GM21447 (cell line): Measurements from ENCODE around the gene PTPRO.
A peak's percentile ranks its signal among the peaks of the same experiment; 100 is the strongest.
"Not testable (repeated sequence)": the region's sequence is repeated elsewhere in the genome, so short reads cannot be mapped to it uniquely, and the experiment has no call there.

Experiments used
- ATAC-seq: cut with Tn5 transposase; IDR thresholded peaks from one replicate; pipeline ENCODE4 v1.9.1; 2021; ENCODE audit not compliant: unreplicated experiment

Gene PTPRO

GRCh38 chr12:15599266-15600037 is 277.1 kb downstream of the PTPRO start:
- ATAC-seq = no peak

- ATAC-seq = no peak
Measured at GRCh38 chr12:15600223-15600935, 278.1 kb downstream of the PTPRO start.

DNA sequence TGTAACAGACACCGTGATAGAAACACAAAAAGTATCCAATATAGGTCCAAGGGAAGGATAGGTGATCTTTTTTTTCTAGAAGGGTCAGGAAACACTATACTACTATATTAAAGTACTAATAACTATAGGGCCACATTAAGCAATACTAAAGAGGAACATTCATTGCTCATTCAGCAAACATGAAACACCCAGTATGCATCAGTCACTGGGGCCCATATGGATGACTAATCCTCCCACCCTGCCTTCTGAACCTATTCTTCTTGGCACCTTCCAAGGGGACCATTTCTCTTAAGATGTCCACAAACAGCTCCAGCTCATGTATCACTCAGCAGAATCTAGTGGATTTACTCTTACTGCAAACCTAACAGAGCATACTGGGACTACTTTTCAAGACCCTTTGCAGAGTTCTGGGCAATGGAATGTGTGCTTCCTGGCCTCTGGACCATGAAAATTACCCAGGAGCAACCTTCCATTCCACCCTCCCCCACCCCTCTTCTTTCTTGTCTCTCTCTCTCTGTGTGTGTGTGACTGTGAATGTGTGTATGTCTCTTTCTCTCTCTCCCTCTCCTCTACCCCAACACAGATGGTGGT is 279.0 kb downstream of the PTPRO start:
- ATAC-seq = no peak

- ATAC-seq = no peak
Measured at GRCh38 chr12:15602051-15602672, 279.9 kb downstream of the PTPRO start.

GRCh38 chr12:15603474-15604085 is 281.3 kb downstream of the PTPRO start:
- ATAC-seq = no peak

- no peak for ATAC-seq
Measured at GRCh38 chr12:15605881-15606590, 283.7 kb downstream of the PTPRO start.

DNA sequence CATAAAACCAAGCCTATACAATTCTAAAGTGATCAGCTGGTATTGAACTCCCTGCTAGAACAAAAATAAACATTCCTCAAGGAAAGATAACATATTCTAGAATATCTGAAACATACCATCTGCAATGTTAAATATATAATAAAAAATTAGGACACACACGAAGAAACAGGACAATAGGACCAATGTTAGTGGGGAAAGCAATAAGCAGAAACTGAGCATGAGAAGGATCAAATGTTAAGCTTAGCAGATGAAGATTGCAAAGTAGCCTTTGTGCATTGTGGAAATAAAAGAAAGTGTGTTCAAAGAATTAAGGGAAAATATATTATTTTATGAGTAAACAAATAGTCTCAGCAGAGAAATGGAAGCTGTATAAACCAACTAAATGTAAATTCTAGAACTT is 286.1 kb downstream of the PTPRO start:
- no peak for ATAC-seq

DNA sequence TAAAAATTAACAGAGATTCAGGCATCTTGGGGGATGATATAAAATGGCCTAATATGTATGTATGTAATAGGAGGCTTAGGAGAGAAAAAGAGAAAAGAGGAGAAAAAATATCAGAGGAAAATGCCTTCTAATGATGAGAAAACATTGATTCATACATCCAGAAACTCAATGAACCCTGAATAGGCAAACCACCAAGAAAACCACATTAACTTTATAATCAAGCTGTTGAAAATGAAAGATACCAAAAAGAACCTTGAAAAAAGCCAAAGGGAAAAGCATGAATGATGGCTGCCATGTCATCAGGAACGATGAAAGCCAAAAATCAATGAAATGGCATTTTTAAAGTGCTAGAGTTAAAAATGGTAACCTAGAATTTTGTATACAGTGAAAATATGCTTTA is 286.6 kb downstream of the PTPRO start:
- no peak for ATAC-seq

DNA sequence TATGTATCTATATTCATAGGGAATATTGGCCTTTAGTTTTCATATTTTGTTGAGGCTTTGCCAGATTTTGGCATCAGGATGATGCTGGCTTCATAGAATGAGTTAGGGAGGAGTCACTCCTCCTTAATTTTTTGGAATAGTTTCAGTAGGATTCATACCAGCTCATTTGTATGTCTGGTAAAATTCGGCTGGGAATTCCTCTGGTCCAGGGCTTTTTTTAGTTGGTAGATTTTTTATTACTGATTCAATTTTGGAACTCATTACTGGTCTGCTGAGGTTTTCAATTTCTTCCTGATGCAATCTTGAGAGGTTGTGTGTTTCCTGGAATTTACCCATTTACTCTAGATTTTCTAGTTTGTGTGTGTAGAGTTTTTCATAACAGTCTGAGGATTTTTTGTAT is 291.7 kb downstream of the PTPRO start:
- ATAC-seq = no peak

DNA sequence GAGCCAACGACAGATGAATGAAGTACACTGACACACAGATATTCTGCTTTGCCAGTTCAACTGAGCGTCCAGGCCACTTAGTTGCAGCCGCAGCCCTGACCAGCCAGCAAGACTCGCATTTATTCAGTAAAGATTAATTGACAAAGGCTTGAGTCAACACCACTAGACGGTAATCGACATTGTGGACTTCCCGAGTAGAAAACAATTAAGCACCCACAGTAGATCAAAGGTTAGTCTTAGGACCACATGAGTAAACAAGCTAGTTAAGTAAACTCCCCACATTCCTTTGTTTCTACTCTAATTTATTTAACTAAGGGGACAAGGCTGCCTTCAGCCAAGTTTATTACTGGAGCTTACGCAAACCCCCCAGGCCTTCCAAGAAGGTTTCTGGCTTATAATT is 294.2 kb downstream of the PTPRO start:
- ATAC-seq = not testable (repeated sequence)

GRCh38 chr12:15620741-15621539 is 298.6 kb downstream of the PTPRO start:
- ATAC-seq = no peak

GRCh38 chr12:15625075-15625474 is 302.8 kb downstream of the PTPRO start:
- ATAC-seq = no peak

GRCh38 chr12:15627995-15628945 is 306.0 kb downstream of the PTPRO start:
- ATAC-seq = no peak

DNA sequence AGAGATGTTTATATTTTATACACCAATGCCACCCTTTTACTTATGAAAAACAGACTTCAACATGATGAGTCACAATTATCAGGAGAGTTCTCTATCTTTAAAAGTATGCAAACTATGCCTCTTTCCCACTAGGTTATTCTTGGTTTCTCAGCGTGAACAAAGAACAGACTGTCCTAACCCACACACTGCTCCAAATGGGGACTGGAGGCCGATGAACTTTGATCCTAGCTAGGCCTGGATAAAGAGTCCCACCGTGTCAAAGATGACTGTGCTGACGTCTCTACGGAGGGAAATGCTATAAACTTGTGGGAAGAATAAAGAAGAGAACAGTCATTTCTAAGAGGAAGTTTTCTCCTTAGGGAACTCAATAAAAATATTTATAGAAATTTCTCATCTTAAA is 306.8 kb downstream of the PTPRO start:
- ATAC-seq = peak; percentile 70

GRCh38 chr12:15629761-15630160 is 307.5 kb downstream of the PTPRO start:
- ATAC-seq = no peak

DNA sequence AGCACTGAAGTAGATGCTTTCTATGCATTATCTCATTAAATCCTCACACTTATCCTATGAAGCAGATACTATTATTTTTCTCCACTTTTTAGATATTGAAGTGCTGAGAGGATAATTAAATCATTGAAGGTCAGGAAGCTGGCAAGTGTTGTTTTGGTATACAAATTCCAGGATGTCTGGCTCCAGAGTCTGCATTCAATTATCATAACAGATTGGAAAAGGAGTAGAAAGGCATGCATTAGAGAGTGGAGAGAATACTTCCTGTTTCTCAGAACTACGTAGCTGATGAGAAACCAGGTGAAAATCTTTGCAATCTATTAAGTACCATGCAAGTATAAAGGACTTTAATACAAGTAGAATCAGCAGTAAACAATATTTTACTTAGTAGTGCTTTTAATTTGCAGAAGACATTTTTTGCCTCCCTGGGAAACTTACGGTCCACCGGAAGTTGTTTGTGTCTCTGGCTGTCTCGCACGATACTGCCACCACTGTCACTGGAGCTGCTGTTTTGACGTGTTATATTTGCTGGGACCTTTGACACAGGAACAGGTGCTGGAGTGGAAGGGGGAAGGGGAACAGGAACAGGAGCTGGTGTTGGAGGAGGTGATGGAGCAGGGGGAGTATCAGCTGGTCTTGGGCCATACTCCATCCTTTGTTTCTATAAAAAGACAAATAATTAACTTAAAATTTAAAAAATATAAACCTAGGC is 308.9 kb downstream of the PTPRO start:
- no peak for ATAC-seq

DNA sequence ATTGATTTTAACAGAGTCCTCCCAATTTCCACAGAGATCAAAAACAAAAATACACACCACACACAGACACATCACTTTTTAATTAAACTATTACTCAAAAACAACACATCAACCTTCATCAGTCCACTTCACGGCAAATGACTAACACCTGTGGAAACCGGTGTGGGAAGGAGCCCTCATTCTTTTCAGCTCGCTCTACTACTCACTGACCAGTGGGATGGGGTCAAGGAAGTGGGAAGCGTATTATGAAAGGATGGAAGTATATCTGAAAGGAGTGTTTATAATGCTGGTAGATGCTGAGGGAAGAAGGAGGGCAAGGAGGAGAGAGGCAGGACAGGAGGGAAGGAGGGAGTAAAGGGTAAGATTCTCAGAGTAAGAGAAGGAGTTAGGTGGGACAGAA is 310.4 kb downstream of the PTPRO start:
- no peak for ATAC-seq

- no peak for ATAC-seq
Measured at GRCh38 chr12:15633201-15633600, 310.9 kb downstream of the PTPRO start.
